Medulla oblongata (tissue), 1 donor: Measurements from ENCODE around the gene MTHFD2L.
"Not testable (repeated sequence)": the region's sequence is repeated elsewhere in the genome, so short reads cannot be mapped to it uniquely, and the experiment has no call there.

ENCODE experiments used
- DNase-seq: peaks from one replicate; pipeline ENCODE4 v3.0.0-alpha.2; 2015; ENCODE audit errors: extremely low spot score

MTHFD2L gene

DNA sequence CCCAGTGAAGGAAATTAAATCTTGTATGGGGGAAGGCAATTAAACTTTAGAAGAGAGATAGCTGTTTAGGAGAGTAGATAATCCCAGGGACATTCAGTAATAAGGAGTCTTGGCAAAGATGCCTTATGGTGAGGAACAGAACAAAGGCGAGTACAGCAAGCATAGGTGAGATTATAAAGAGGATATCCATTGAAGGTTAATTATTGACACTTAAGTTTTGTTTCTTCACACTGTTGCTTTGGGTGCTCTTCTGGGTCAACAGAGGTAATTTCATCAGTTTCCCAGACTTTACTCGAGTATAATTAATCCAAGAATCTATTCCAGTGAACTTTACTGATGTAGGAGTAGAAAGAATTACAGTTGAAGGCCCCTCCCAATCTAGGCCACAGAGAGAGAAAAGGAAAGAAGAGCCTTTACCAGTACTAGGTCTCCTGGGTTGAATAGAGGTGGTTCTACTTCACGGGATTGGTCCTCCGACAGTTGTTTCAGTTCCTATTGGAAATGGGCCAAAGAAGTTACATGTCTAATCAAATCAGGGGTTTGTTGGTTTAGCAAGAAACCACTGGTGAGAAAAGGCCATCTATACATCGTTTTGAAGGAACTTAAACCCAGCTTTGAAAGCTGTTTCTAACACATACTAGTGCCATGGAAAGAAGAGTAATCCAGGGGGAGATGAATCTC lies 177.6 kb downstream of the MTHFD2L start:
- DNase-seq = no peak

- DNase-seq = no peak
Observed at GRCh38 chr4:74338792-74339333, 180.9 kb downstream of the MTHFD2L start.

GRCh38 chr4:74339501-74339900 lies 181.6 kb downstream of the MTHFD2L start:
- no peak for DNase-seq

DNA sequence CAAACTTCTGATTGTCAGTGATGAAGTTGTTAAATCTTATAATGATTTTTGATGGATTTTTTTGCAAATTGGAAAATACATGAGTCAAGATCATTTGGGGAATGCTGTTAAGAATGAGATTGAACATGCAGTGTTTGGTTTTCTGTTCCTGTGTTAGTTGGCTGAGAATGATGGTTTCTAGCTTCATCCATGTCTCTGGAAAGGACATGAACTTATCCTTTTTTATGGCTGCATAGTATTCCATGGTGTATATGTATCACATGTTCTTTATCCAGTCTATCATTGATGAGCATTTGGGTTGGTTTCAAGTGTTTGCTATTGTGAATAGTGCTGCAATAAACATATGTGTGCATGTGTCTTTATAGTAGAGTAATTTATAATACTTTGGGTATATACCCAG lies 182.5 kb downstream of the MTHFD2L start:
- not testable (repeated sequence) for DNase-seq

GRCh38 chr4:74344031-74344430 lies 186.1 kb downstream of the MTHFD2L start:
- no peak for DNase-seq
